B cell (primary cell): ENCODE measurements around the gene RHPN2.

Experiments used
- CTCF ChIP-seq: fragments of 200-600 bp; IDR thresholded peaks from one replicate; pipeline ENCODE4 v1.8.0; 2022; ENCODE audit warnings: antibody characterized with exemption, mild to moderate bottlenecking
- EZH2 ChIP-seq: IDR thresholded peaks from 2 replicates; pipeline ENCODE4 v1.6.1; 2012; ENCODE audit warnings: borderline replicate concordance, low read depth, mild to moderate bottlenecking, moderate library complexity, low read length; ENCODE audit not compliant: insufficient read depth, poor library complexity, severe bottlenecking

- no peak for TF ChIP-seq CTCF
- TF ChIP-seq EZH2, result no peak
Measured at GRCh38 chr19:33024398-33024797, 40.3 kb downstream of the RHPN2 start.
